KMS-11 (cell line): ENCODE data around the gene TRAM2.

Experiments
- H2AFZ ChIP-seq: fragments of 200-600 bp; sonication (generic); 2 replicates; pipeline ENCODE4 v1.6.1; 2016; ENCODE audit warnings: antibody characterized with exemption, mixed run types, low read depth
- H3K27ac ChIP-seq: fragments of 200-600 bp; sonication (generic); 2 replicates; pipeline ENCODE4 v1.6.1; 2016; ENCODE audit warnings: mild to moderate bottlenecking, mixed run types
- H3K27me3 ChIP-seq: fragments of 200-600 bp; sonication (generic); 2 replicates; pipeline ENCODE4 v1.6.1; 2017; ENCODE audit warnings: mild to moderate bottlenecking, low read depth, mixed run types, moderate library complexity; ENCODE audit not compliant: insufficient read depth
- H3K36me3 ChIP-seq: fragments of 200-600 bp; sonication (generic); 2 replicates; pipeline ENCODE4 v1.6.1; 2017; ENCODE audit warnings: mild to moderate bottlenecking, mixed run types; ENCODE audit not compliant: insufficient read depth
- H3K4me1 ChIP-seq: fragments of 200-600 bp; sonication (generic); 2 replicates; pipeline ENCODE4 v1.6.1; 2016; ENCODE audit warnings: mild to moderate bottlenecking, low read depth, mixed run types; ENCODE audit not compliant: poor library complexity, severe bottlenecking
- H3K4me2 ChIP-seq: fragments of 200-600 bp; sonication (generic); 2 replicates; pipeline ENCODE4 v1.7.0; 2016; ENCODE audit warnings: mild to moderate bottlenecking, mixed run types
- H3K4me3 ChIP-seq: fragments of 200-600 bp; sonication (generic); IDR thresholded peaks from 2 replicates; pipeline ENCODE4 v1.6.1; 2017; ENCODE audit warnings: low read depth, low read length, mixed read lengths; ENCODE audit not compliant: insufficient read depth
- H3K79me2 ChIP-seq: fragments of 200-600 bp; sonication (generic); 2 replicates; pipeline ENCODE4 v1.6.1; 2016; ENCODE audit warnings: low read depth, mixed run types; ENCODE audit not compliant: insufficient read depth
- H3K9ac ChIP-seq: fragments of 200-600 bp; sonication (generic); 2 replicates; pipeline ENCODE4 v1.6.1; 2016; ENCODE audit warnings: mild to moderate bottlenecking, mixed run types
- H4K20me1 ChIP-seq: fragments of 200-600 bp; sonication (generic); 2 replicates; pipeline ENCODE4 v1.6.1; 2016; ENCODE audit warnings: mild to moderate bottlenecking, mixed run types; ENCODE audit not compliant: insufficient read depth
- CTCF ChIP-seq: fragments of 200-600 bp; sonication (generic); conservative IDR thresholded peaks from 2 replicates; pipeline ENCODE4 v1.6.1; 2017; ENCODE audit warnings: low read depth, mild to moderate bottlenecking, antibody characterized with exemption, low read length, moderate library complexity, mixed read lengths

Gene TRAM2

GRCh38 chr6:52548999-52549398 lies 27.9 kb downstream of the TRAM2 start:
- Histone ChIP-seq H3K4me3 (no peak overlapping the region), H3K27me3 (no peaks in the 10 kb centered on the region), H3K4me1 (peaks cover 100% of the 10 kb centered on the region), H3K36me3 (no peaks in the 10 kb centered on the region; the same call in 1 of the 2 replicates), H3K79me2 (peaks cover 99% of the 10 kb centered on the region), H2AFZ (no peak overlapping the region), H3K9ac (no peak overlapping the region), H3K27ac (no peak overlapping the region), H3K4me2 (peak overlapping the region; percentile 61; the same call in 1 of the 2 replicates), H4K20me1 (no peaks in the 10 kb centered on the region; the same call in 1 of the 2 replicates)
- TF ChIP-seq CTCF, result no peak

GRCh38 chr6:52548353-52548713 lies 28.5 kb downstream of the TRAM2 start:
- no peaks in the 10 kb centered on the region; the same call in 1 of the 2 replicates for H4K20me1 ChIP-seq
- no peak for TF ChIP-seq CTCF
- H3K4me2 ChIP-seq, result peak overlapping the region; percentile 61
- no peak overlapping the region for H3K27ac ChIP-seq
- H3K9ac ChIP-seq, result no peak overlapping the region
- H3K79me2 ChIP-seq, result peaks cover 99% of the 10 kb centered on the region
- H3K27me3 ChIP-seq, result no peaks in the 10 kb centered on the region
- peaks cover 100% of the 10 kb centered on the region for H3K4me1 ChIP-seq
- H3K4me3 ChIP-seq, result no peak overlapping the region
- no peaks in the 10 kb centered on the region; the same call in 1 of the 2 replicates for H3K36me3 ChIP-seq
- no peak overlapping the region for H2AFZ ChIP-seq

- Histone ChIP-seq H3K27me3 (no peaks in the 10 kb centered on the region), H3K79me2 (peaks cover 99% of the 10 kb centered on the region), H3K27ac (peak overlapping the region; percentile 43; the same call in 1 of the 2 replicates), H2AFZ (no peak overlapping the region), H3K4me3 (no peak overlapping the region), H3K4me1 (peaks cover 100% of the 10 kb centered on the region), H3K4me2 (peak overlapping the region; percentile 61), H3K9ac (no peak overlapping the region), H4K20me1 (no peaks in the 10 kb centered on the region; the same call in 1 of the 2 replicates), H3K36me3 (no peaks in the 10 kb centered on the region; the same call in 1 of the 2 replicates)
- no peak for TF ChIP-seq CTCF
These were observed 29.1 kb downstream of the TRAM2 start for GRCh38 chr6:52547647-52548352.

- no peak for TF ChIP-seq CTCF
- Histone ChIP-seq H3K36me3 (no peaks in the 10 kb centered on the region; the same call in 1 of the 2 replicates), H4K20me1 (no peaks in the 10 kb centered on the region; the same call in 1 of the 2 replicates), H3K27me3 (no peaks in the 10 kb centered on the region), H3K4me1 (peaks cover 100% of the 10 kb centered on the region), H3K4me3 (no peak overlapping the region), H3K79me2 (peaks cover 99% of the 10 kb centered on the region), H3K9ac (no peak overlapping the region; the same call in 1 of the 2 replicates), H3K4me2 (peak overlapping the region; percentile 61), H3K27ac (peak overlapping the region; percentile 43; the same call in 1 of the 2 replicates), H2AFZ (no peak overlapping the region)
These were observed 30.2 kb downstream of the TRAM2 start for GRCh38 chr6:52546678-52547077.
